Measurements from ENCODE around the gene DST. TPM values are rescaled to one million over a fixed set of nuclear protein-coding genes. Genes with fewer than 3 reads are reported as not detected.

The DST gene
- total RNA-seq, 4 donors from 2014 or later = 189 to 276 (median 219) TPM

DNA sequence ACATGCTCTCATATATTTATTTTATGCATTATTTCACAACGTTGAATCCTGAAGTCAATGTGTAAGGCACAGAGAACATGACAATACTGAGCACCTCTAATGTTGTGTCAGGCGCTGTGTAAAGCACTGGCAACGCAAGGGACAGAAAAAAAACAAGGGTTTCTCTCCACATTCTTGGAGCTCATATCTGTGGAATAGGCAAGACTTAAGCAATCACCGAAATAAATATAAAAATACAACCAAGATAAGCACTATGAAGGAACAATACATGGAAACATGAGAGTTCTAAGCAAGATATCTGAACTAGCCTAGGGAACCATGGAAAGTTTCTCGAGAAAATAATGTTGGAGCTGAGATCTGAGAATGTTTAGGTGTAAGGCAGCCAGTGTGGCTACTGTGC, 1.7 kb upstream of the DST start:
- TF ChIP-seq, protein P1, sequence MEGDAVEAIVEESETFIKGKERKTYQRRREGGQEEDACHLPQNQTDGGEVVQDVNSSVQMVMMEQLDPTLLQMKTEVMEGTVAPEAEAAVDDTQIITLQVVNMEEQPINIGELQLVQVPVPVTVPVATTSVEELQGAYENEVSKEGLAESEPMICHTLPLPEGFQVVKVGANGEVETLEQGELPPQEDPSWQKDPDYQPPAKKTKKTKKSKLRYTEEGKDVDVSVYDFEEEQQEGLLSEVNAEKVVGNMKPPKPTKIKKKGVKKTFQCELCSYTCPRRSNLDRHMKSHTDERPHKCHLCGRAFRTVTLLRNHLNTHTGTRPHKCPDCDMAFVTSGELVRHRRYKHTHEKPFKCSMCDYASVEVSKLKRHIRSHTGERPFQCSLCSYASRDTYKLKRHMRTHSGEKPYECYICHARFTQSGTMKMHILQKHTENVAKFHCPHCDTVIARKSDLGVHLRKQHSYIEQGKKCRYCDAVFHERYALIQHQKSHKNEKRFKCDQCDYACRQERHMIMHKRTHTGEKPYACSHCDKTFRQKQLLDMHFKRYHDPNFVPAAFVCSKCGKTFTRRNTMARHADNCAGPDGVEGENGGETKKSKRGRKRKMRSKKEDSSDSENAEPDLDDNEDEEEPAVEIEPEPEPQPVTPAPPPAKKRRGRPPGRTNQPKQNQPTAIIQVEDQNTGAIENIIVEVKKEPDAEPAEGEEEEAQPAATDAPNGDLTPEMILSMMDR (IDR thresholded peaks at IDR 0.05; ENCODE audit: low read depth) = no peak

DNA sequence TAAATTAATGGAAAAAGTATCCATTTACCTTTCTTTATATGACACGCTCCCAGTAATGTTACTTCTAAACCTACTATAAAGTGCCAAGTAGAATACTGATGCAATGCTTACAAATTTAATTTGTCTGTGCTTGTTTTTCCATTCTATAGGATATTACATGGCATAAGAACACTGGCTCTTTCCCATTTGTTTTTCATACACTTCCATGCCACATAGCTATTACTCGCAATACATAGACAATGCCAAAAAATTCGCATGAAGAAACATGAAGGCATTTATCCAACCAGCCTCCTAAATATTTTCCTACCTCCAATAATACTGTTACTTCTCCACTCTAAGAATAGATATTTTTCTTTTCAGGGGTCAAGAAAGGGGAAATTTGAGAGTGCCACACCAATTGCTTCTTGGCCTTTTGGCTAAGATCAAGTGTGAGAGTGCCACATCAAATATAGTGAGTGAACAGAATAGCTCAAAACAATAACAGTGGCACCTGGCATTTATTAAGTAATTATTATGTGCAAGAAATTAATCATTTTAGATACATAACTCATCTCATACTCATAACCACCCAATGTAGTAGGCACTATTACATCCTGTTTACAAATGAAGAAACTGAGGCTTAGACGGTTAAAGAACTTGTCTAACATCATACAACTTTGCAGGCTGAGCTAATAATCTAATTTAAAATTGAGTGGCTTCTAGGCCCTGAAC, 845 bp upstream of the DST start:
- TF ChIP-seq, protein P1 (IDR thresholded peaks at IDR 0.05; ENCODE audit: low read depth) = no peak

DNA sequence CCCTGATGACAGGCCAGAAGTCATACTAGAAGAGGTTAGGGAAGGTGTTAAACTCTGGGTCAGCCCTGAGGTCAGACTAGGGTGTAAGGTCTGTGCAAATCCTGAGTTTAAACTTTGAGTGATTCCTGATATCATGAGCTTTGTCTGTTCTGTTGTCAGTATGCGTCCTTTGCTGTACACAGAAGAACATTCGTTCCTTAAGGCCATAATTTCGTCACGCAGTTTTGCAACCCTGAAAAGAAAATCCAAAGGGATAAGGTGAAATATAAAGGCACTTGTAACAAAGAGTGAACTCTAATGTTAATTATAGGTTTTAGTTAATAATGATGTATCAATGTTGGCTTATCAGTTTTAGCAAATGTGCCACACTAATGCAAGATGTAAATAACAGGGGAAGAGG, 2.3 kb downstream of the DST start:
- TF ChIP-seq, protein P1 (IDR thresholded peaks at IDR 0.05; ENCODE audit: low read depth) = no peak

DNA sequence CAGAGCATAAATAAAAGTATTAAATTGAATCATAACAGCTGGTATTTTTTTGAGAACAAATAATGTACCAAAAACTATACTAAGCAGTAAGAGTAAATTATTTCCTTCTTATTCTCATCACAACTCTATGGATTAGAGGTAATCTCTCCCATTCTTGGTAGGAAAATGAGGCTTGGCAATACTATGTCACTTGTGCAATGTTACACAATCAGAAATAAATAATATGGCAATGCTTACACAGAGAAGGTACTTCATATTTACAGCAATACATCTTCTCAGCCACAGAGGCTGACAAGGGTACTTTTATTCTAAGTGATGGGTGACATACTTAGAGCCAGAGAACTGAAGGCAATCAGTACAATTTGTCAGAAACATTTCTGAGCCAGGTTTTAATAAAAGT, 3.9 kb downstream of the DST start:
- TF ChIP-seq, protein P1 (IDR thresholded peaks at IDR 0.05; ENCODE audit: low read depth) = no peak

DNA sequence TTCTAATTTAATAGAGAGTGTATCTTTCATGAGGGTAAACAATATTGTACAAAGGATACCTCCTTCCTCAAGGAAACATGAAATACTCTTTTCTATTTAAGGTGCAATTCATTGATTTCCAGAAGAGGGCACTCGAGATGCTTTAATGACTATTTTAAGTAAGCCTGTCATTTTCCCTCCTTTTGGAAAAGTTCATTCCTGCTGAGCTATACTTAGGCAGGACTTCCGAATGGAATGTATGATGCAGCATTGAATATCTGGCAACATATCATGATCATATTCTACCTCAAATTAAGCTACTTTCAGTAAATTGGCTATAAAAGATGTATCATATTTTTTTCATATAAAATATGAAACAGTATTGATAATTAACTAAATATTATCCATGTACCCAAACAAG, 5.0 kb downstream of the DST start:
- TF ChIP-seq, protein P1 (IDR thresholded peaks at IDR 0.05; ENCODE audit: low read depth) = no peak

DNA sequence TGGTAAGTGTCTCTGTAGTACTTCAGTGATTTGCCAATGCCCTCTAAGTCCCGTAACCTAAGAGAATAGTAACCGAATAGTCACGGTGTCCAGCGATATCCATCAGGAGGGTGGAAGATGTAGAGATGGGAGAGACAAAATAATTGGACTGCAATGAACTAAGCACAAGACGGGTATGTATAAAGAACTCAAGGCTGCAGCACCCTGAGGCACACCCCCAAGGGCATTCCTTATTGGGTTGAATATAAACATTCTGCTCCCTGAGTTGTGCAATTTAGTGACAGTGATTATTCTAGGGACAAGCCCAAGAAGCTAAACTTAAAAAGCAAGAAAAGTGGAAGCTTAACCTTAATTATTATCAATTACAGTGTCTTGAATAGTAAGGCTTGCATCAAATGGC, 14.6 kb downstream of the DST start:
- TF ChIP-seq, protein P1 (IDR thresholded peaks at IDR 0.05; ENCODE audit: low read depth) = no peak

DNA sequence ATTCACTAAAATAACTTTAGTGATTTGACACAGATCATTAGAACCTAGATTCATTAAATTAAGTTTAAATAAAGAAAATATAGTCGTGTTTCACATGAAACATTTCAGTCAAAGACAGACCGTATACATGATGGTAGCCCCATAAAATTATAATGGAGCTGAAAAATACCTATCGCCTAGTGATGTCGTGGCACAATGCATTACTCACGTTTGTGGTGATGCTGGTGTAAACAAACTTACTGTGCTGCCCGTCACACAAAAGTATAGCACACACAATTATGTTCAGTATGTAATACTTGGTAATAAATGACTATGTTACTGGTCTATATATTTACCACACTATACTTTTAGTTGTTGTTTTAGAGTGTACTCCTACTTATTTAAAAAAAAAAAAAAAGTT, 17.3 kb downstream of the DST start:
- TF ChIP-seq, protein P1 (IDR thresholded peaks at IDR 0.05; ENCODE audit: low read depth) = no peak

All from subcutaneous adipose tissue (tissue), 4 donors.